ENCODE measurements around the gene PBXIP1.

PBXIP1 gene

GRCh38 chr1:154923695-154924094 lies 32.2 kb downstream of the PBXIP1 start:
- TF ChIP-seq EZH2 (IDR thresholded peaks at IDR 0.05; ENCODE audit: borderline replicate concordance, low read depth, low read length, severe bottlenecking) (no peak), CTCF (IDR thresholded peaks at IDR 0.05; ENCODE audit: borderline replicate concordance, extremely low read depth, low read length, poor library complexity, severe bottlenecking) (no peak)
- Histone ChIP-seq H3K4me2 (ENCODE audit: insufficient read depth, low read length) (no peak overlapping the region), H3K27ac (ENCODE audit: low read length) (no peak overlapping the region), H3K27me3 (ENCODE audit: insufficient read depth, low read length, poor library complexity) (no peaks in the 10 kb centered on the region), H3K4me1 (ENCODE audit: insufficient read depth, low read length) (no peaks in the 10 kb centered on the region), H4K20me1 (ENCODE audit: insufficient read depth, low read length) (no peaks in the 10 kb centered on the region), H3K4me3 (ENCODE audit: low read depth in 1 of 2, low read length in 2 of 2) (no peak overlapping the region), H3K79me2 (ENCODE audit: insufficient read depth, low read length) (no peaks in the 10 kb centered on the region), H3K9ac (ENCODE audit: low read depth, low read length) (no peak overlapping the region), H3K36me3 (ENCODE audit: insufficient read depth, low read length) (peaks cover 30% of the 10 kb centered on the region), H2AFZ (ENCODE audit: low read depth, low read length) (no peak overlapping the region), H3K9me3 (ENCODE audit: insufficient read depth, low read length, severe bottlenecking) (no peaks in the 10 kb centered on the region)
- no peak for ATAC-seq (ENCODE audit: insufficient read depth, low read depth)
- no peak for DNase-seq

- no peak overlapping the region for H2AFZ ChIP-seq (ENCODE audit: low read depth, low read length)
- no peak overlapping the region for H3K4me3 ChIP-seq (ENCODE audit: low read depth in 1 of 2, low read length in 2 of 2)
- H3K9ac ChIP-seq (ENCODE audit: low read depth, low read length) = no peak overlapping the region
- no peak for ATAC-seq (ENCODE audit: insufficient read depth, low read depth)
- no peaks in the 10 kb centered on the region for H3K79me2 ChIP-seq (ENCODE audit: insufficient read depth, low read length)
- H3K9me3 ChIP-seq (ENCODE audit: insufficient read depth, low read length, severe bottlenecking) = no peaks in the 10 kb centered on the region
- H3K4me2 ChIP-seq (ENCODE audit: insufficient read depth, low read length) = no peak overlapping the region
- no peak overlapping the region for H3K27ac ChIP-seq (ENCODE audit: low read length)
- H4K20me1 ChIP-seq (ENCODE audit: insufficient read depth, low read length) = no peaks in the 10 kb centered on the region
- no peaks in the 10 kb centered on the region for H3K36me3 ChIP-seq (ENCODE audit: insufficient read depth, low read length)
- H3K4me1 ChIP-seq (ENCODE audit: insufficient read depth, low read length) = no peaks in the 10 kb centered on the region
- H3K27me3 ChIP-seq (ENCODE audit: insufficient read depth, low read length, poor library complexity) = no peaks in the 10 kb centered on the region
- no peak for TF ChIP-seq CTCF (IDR thresholded peaks at IDR 0.05; ENCODE audit: borderline replicate concordance, extremely low read depth, low read length, poor library complexity, severe bottlenecking)
- TF ChIP-seq EZH2 (IDR thresholded peaks at IDR 0.05; ENCODE audit: borderline replicate concordance, low read depth, low read length, severe bottlenecking) = no peak
- DNase-seq = no peak
Measured at GRCh38 chr1:154913273-154913672, 42.6 kb downstream of the PBXIP1 start.

- ATAC-seq (ENCODE audit: insufficient read depth, low read depth) = no peak
- H3K9ac ChIP-seq (ENCODE audit: low read depth, low read length) = no peak overlapping the region
- no peak overlapping the region for H2AFZ ChIP-seq (ENCODE audit: low read depth, low read length)
- H3K4me3 ChIP-seq (ENCODE audit: low read depth in 1 of 2, low read length in 2 of 2) = no peak overlapping the region
- H3K4me1 ChIP-seq (ENCODE audit: insufficient read depth, low read length) = no peaks in the 10 kb centered on the region
- TF ChIP-seq EZH2 (IDR thresholded peaks at IDR 0.05; ENCODE audit: borderline replicate concordance, low read depth, low read length, severe bottlenecking) (no peak), CTCF (IDR thresholded peaks at IDR 0.05; ENCODE audit: borderline replicate concordance, extremely low read depth, low read length, poor library complexity, severe bottlenecking) (no peak)
- no peaks in the 10 kb centered on the region for H4K20me1 ChIP-seq (ENCODE audit: insufficient read depth, low read length)
- no peaks in the 10 kb centered on the region for H3K9me3 ChIP-seq (ENCODE audit: insufficient read depth, low read length, severe bottlenecking)
- H3K36me3 ChIP-seq (ENCODE audit: insufficient read depth, low read length) = no peaks in the 10 kb centered on the region
- H3K27ac ChIP-seq (ENCODE audit: low read length) = no peak overlapping the region
- DNase-seq = no peak
- H3K4me2 ChIP-seq (ENCODE audit: insufficient read depth, low read length) = no peak overlapping the region
- no peaks in the 10 kb centered on the region for H3K79me2 ChIP-seq (ENCODE audit: insufficient read depth, low read length)
- no peaks in the 10 kb centered on the region for H3K27me3 ChIP-seq (ENCODE audit: insufficient read depth, low read length, poor library complexity)
Measured at GRCh38 chr1:154912755-154913154, 43.1 kb downstream of the PBXIP1 start.

Data from DND-41 (cell line).